ENCODE data around the gene TRIM7. TPM values are rescaled to one million over a fixed set of nuclear protein-coding genes. Genes with fewer than 3 reads are reported as not detected.

The TRIM7 gene
- total and polyA plus RNA-seq, 9 of the 15 experiments (the other 6 are each of a cell fraction or from before 2014, with no cell fraction given) = 2.6 to 14.9 (median 8.9) TPM

GRCh38 chr5:181234455-181235306 lies 29.7 kb upstream of the TRIM7 start (continued):
- TF ChIP-seq ATF4 (CRISPR knock-in tag; IDR thresholded peaks at IDR 0.05) (no peak), HMGXB4 (CRISPR knock-in tag; IDR thresholded peaks at IDR 0.05) (no peak), IRF1 (CRISPR knock-in tag; IDR thresholded peaks at IDR 0.05; ENCODE audit: borderline replicate concordance) (no peak), ZNF197 (CRISPR knock-in tag; IDR thresholded peaks at IDR 0.05; ENCODE audit: low read depth) (no peak), ARID2 (IDR thresholded peaks at IDR 0.05) (no peak), DACH1 (IDR thresholded peaks at IDR 0.05; ENCODE audit: partially characterized antibody) (no peak), KHSRP (IDR thresholded peaks at IDR 0.05) (no peak), ZKSCAN8 (CRISPR knock-in tag; IDR thresholded peaks at IDR 0.05) (no peak), ZBTB12 (CRISPR knock-in tag; IDR thresholded peaks at IDR 0.05) (no peak), CCNT2 (IDR thresholded peaks at IDR 0.05; ENCODE audit: borderline replicate concordance, extremely low read depth, insufficient read length, low read depth, low read length) (no peak), AFF4 (CRISPR knock-in tag; IDR thresholded peaks at IDR 0.05) (no peak), ZBTB1 (CRISPR knock-in tag; IDR thresholded peaks at IDR 0.05; ENCODE audit: borderline replicate concordance, low read depth) (no peak), NR4A1 (CRISPR knock-in tag; IDR thresholded peaks at IDR 0.05) (no peak), NR4A1 (tag; IDR thresholded peaks at IDR 0.05) (no peak), SP2 (IDR thresholded peaks at IDR 0.05; ENCODE audit: extremely low read depth, low read depth, low read length, poor library complexity, severe bottlenecking) (no peak)
